Nephron (organoid): ENCODE data around the gene CIB1.
A peak's percentile ranks its signal among the peaks of the same experiment; 100 is the strongest.

Source experiments
- H3K27ac Mint-ChIP-seq, 3 experiments: 2 replicates each; pipeline ENCODE4 v1.8.0; 2020; ENCODE audit warnings: mixed read lengths in 3 of 3, mild to moderate bottlenecking in 2 of 3, moderate library complexity in 1 of 3
- H3K27me3 Mint-ChIP-seq: 2 replicates; pipeline ENCODE4 v1.8.0; 2021; ENCODE audit warnings: low read depth, mild to moderate bottlenecking, moderate library complexity, mixed read lengths
- H3K36me3 Mint-ChIP-seq: 2 replicates; pipeline ENCODE4 v1.8.0; 2020; ENCODE audit warnings: low read depth, mixed read lengths
- H3K4me1 Mint-ChIP-seq: 2 replicates; pipeline ENCODE4 v1.8.0; 2020; ENCODE audit warnings: mixed read lengths
- H3K4me3 Mint-ChIP-seq, 3 experiments: 2 replicates each; pipeline ENCODE4 v1.8.0; 2020; ENCODE audit warnings: mild to moderate bottlenecking in 3 of 3, mixed read lengths in 3 of 3, moderate library complexity in 2 of 3
- H3K9me3 Mint-ChIP-seq: 2 replicates; pipeline ENCODE4 v1.8.0; 2020; ENCODE audit warnings: mixed read lengths
- TF ChIP-seq, protein P1 (sequence below), 3 experiments: fragments of 200-600 bp; sonication (generic); IDR thresholded peaks; one replicate each; pipeline ENCODE4 v1.5.0; 2021; ENCODE audit warnings: antibody characterized with exemption in 3 of 3; ENCODE audit not compliant: unreplicated experiment in 3 of 3

Gene CIB1

DNA sequence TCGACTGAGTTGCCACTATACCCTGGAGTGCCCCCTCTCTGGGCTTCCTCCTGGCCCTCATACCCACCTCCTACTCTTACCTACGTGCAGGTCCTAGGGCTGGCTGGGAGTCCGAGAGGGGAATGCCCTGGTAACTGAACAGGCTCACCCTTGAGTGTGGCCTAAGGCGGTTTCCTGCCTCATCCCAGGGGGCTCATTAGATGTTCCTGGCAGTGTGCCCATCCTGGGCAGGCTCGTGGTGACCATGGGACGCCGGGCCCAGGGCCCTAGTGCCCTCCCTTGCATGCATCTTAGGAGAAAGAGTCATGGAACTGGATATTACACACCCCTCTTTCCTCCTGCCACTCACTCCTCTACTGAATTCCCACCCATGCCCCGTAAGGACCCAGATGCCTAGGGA, 29.8 kb downstream of the CIB1 start:
- Mint-ChIP-seq H3K4me1 (peaks cover 18% of the 10 kb centered on the region), H3K4me3 (peak overlapping the region; percentile 44 to 49 (median 45)), H3K36me3 (peaks cover 4% of the 10 kb centered on the region), H3K27me3 (no peaks in the 10 kb centered on the region), H3K27ac (no peak overlapping the region), H3K9me3 (no peaks in the 10 kb centered on the region)
- TF ChIP-seq, protein P1, sequence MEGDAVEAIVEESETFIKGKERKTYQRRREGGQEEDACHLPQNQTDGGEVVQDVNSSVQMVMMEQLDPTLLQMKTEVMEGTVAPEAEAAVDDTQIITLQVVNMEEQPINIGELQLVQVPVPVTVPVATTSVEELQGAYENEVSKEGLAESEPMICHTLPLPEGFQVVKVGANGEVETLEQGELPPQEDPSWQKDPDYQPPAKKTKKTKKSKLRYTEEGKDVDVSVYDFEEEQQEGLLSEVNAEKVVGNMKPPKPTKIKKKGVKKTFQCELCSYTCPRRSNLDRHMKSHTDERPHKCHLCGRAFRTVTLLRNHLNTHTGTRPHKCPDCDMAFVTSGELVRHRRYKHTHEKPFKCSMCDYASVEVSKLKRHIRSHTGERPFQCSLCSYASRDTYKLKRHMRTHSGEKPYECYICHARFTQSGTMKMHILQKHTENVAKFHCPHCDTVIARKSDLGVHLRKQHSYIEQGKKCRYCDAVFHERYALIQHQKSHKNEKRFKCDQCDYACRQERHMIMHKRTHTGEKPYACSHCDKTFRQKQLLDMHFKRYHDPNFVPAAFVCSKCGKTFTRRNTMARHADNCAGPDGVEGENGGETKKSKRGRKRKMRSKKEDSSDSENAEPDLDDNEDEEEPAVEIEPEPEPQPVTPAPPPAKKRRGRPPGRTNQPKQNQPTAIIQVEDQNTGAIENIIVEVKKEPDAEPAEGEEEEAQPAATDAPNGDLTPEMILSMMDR (IDR thresholded peaks at IDR 0.05; ENCODE audit: unreplicated experiment in 3 of 3) = no peak

DNA sequence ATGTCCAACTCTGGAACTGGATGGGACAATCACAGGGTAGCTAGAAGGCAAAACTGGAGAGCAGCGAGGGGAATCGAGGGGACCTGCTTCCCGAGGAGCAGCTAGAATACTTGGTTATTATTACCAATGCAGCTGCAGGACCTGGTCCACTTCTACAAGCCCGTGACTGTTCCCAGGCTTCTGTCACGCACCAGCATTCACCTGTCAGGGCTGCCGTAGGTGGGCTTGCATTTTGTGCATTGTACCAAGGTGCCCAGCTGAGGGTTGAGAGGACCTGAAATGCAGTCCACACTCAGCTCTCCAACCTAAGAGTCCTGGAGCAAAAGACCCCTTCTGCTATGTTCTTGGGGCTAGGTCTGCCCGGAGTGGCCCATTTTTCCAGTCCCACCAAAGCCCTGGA, 30.3 kb downstream of the CIB1 start:
- peaks cover 18% of the 10 kb centered on the region for H3K4me1 Mint-ChIP-seq
- H3K27ac Mint-ChIP-seq = no peak overlapping the region
- H3K4me3 Mint-ChIP-seq = peak overlapping the region; percentile 91 to 94 (median 93)
- TF ChIP-seq, protein P1 (IDR thresholded peaks at IDR 0.05; ENCODE audit: unreplicated experiment in 3 of 3) = no peak
- H3K27me3 Mint-ChIP-seq = no peaks in the 10 kb centered on the region
- H3K9me3 Mint-ChIP-seq = no peaks in the 10 kb centered on the region
- H3K36me3 Mint-ChIP-seq = no peaks in the 10 kb centered on the region

DNA sequence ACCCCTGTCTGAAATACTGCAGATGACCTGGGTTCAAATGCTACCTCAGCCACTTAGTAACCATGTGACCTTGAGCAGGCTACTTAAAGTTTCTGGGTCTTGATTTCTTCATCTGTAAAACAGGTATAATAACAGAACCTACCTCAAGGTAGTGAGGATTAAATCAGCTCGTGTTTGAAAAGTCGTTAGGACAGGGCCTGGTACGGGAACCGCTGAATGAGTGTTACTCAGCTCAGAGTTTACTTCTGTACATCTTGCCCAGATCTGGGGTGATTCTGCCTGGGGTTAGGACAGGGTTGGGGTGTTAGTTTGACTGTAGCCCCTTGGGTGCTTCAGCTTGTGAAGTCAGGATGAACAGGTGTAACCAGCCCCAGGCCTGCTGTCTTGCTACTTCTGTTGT, 30.8 kb downstream of the CIB1 start:
- Mint-ChIP-seq H3K27ac (peak overlapping the region in 1 of 3 experiments; percentile 64), H3K9me3 (no peaks in the 10 kb centered on the region), H3K36me3 (no peaks in the 10 kb centered on the region), H3K4me1 (peaks cover 18% of the 10 kb centered on the region), H3K4me3 (peak overlapping the region; percentile 91 to 94 (median 93)), H3K27me3 (no peaks in the 10 kb centered on the region)
- TF ChIP-seq, protein P1 (IDR thresholded peaks at IDR 0.05; ENCODE audit: unreplicated experiment in 3 of 3) = no peak

DNA sequence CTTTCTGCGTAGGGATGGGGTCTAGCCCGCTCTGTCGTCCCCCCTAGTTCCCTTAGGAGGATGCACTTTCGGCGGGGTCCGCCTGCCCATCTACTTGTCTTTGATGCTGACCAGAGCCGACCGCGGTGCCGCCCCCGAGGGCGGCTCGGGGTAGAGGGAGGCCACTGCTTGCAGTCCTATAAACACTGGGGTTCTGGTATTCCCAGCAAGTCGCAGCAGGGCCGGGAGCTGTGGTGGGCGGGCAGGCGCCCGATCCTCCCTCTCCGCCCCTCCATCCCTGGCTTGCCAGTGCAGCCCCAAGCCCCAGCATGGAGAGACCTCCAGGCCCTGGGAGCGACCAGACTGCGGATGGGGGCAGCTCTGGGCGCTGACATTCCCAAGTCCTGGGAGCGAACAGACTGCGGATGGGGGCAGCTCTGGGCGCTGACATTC, 31.8 kb downstream of the CIB1 start:
- Mint-ChIP-seq H3K9me3 (no peaks in the 10 kb centered on the region), H3K36me3 (no peaks in the 10 kb centered on the region), H3K27ac (peak overlapping the region in 1 of 3 experiments; percentile 51), H3K4me3 (peak overlapping the region; percentile 91 to 94 (median 93)), H3K4me1 (peaks cover 18% of the 10 kb centered on the region), H3K27me3 (no peaks in the 10 kb centered on the region)
- TF ChIP-seq, protein P1 (IDR thresholded peaks at IDR 0.05; ENCODE audit: unreplicated experiment in 3 of 3) = no peak

DNA sequence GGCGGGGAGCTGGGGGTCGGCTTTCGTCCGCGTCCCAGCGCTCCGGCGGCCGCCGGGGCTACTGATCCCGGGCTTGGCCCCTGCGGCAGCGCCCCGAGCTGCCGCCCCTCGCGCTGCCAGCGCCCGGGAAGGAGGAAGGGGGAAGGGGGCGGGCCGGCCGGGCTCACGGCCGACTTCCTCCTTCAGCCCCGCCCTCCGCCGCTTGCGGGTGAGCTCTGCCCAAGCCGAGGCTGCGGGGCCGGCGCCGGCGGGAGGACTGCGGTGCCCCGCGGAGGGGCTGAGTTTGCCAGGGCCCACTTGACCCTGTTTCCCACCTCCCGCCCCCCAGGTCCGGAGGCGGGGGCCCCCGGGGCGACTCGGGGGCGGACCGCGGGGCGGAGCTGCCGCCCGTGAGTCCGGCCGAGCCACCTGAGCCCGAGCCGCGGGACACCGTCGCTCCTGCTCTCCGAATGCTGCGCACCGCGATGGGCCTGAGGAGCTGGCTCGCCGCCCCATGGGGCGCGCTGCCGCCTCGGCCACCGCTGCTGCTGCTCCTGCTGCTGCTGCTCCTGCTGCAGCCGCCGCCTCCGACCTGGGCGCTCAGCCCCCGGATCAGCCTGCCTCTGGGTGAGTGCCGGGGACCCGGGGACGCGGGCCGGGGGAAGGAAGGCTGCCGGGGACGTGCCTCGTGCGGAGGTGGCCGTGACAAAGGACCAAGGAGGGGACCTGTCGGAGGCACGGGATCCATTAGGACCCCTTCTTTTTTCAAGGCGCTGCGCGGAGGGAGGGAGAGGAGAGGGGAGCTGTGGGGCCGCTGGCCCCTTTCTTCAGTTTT, 32.4 kb downstream of the CIB1 start, which contains the start of gene SEMA4B:
SEMA4B (plus strand) TSS at position 201 of the 814 bp plus-strand sequence; CDS start at position 450, 249 bp downstream.
- Mint-ChIP-seq H3K9me3 (no peaks in the 10 kb centered on the region), H3K36me3 (no peaks in the 10 kb centered on the region), H3K27ac (peak within 1 kb of the TSS; percentile 74 to 93 (median 93)), H3K4me3 (peak within 1 kb of the TSS; percentile 93 to 94 (median 94)), H3K27me3 (no peaks in the 10 kb centered on the region), H3K4me1 (peaks cover 18% of the 10 kb centered on the region)
- TF ChIP-seq, protein P1 (IDR thresholded peaks at IDR 0.05; ENCODE audit: unreplicated experiment in 3 of 3) = no peak
